ENCODE data around the gene ZNF786.

- TF ChIP-seq, protein P1, sequence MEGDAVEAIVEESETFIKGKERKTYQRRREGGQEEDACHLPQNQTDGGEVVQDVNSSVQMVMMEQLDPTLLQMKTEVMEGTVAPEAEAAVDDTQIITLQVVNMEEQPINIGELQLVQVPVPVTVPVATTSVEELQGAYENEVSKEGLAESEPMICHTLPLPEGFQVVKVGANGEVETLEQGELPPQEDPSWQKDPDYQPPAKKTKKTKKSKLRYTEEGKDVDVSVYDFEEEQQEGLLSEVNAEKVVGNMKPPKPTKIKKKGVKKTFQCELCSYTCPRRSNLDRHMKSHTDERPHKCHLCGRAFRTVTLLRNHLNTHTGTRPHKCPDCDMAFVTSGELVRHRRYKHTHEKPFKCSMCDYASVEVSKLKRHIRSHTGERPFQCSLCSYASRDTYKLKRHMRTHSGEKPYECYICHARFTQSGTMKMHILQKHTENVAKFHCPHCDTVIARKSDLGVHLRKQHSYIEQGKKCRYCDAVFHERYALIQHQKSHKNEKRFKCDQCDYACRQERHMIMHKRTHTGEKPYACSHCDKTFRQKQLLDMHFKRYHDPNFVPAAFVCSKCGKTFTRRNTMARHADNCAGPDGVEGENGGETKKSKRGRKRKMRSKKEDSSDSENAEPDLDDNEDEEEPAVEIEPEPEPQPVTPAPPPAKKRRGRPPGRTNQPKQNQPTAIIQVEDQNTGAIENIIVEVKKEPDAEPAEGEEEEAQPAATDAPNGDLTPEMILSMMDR (conservative IDR thresholded peaks at IDR 0.05; ENCODE audit: low read depth, low read length), result no peak
- TF ChIP-seq EZH2 (IDR thresholded peaks at IDR 0.05; ENCODE audit: low read length, unreplicated experiment), result no peak
Measured at GRCh38 chr7:149027055-149027454, 63.5 kb downstream of the ZNF786 start.
